MCF 10A (cell line): ENCODE data around the gene HELZ. TPM values are rescaled to one million over a fixed set of nuclear protein-coding genes. Genes with fewer than 3 reads are reported as not detected.

Source experiments
- BruUV-seq: library from RNA; stranded (reverse); fragments of 400-500 nt; replicated peaks from 2 replicates; lab custom pipeline; 2021; lab: Mats Ljungman, UMichigan
- CTCF ChIA-PET: fragments of 300-600 bp; sonication (Branson Sonifier 250); formaldehyde crosslinking; extraction: SDS; loops from one replicate; lab custom pipeline; 2021; ENCODE audit warnings: antibody characterized with exemption, inconsistent platforms; lab: Yijun Ruan, JAX
- POLR2A ChIA-PET: fragments of 300-600, 350-650 bp; sonication (Branson Sonifier 250); formaldehyde crosslinking; extraction: SDS; loops from one replicate; lab custom pipeline; 2020; ENCODE audit warnings: antibody characterized with exemption, inconsistent platforms; lab: Yijun Ruan, JAX
- DNase-seq: peaks from one replicate; pipeline ENCODE4 v3.0.0-alpha.2; 2018; ENCODE audit not compliant: unreplicated experiment
- H3K27ac Mint-ChIP-seq: one replicate; pipeline ENCODE4 v1.8.0; 2022; ENCODE audit warnings: mild to moderate bottlenecking, low read depth, mixed read lengths; ENCODE audit not compliant: unreplicated experiment
- H3K27me3 Mint-ChIP-seq: one replicate; pipeline ENCODE4 v1.8.0; 2022; ENCODE audit warnings: mixed read lengths; ENCODE audit not compliant: insufficient read depth, unreplicated experiment
- H3K36me3 Mint-ChIP-seq: one replicate; pipeline ENCODE4 v1.8.0; 2022; ENCODE audit warnings: mild to moderate bottlenecking, moderate library complexity, mixed read lengths; ENCODE audit not compliant: insufficient read depth, unreplicated experiment
- H3K4me1 Mint-ChIP-seq: one replicate; pipeline ENCODE4 v1.8.0; 2022; ENCODE audit warnings: mixed read lengths; ENCODE audit not compliant: insufficient read depth, unreplicated experiment
- H3K4me3 Mint-ChIP-seq: one replicate; pipeline ENCODE4 v1.8.0; 2022; ENCODE audit warnings: mild to moderate bottlenecking, moderate library complexity, mixed read lengths; ENCODE audit not compliant: unreplicated experiment
- H3K9me3 Mint-ChIP-seq: one replicate; pipeline ENCODE4 v1.8.0; 2022; ENCODE audit warnings: mixed read lengths; ENCODE audit not compliant: unreplicated experiment
- intact Hi-C: fragments of 100-400 bp; cut with micrococcal nuclease; formaldehyde crosslinking; loops from 2 replicates; pipeline ENCODE4 v1.14.1; 2022
- total RNA-seq: library from RNA; stranded (reverse); gene quantifications from 2 replicates; pipeline ENCODE4 v1.2.3, GENCODE V29; 2022
- TF ChIP-seq, protein P1 (sequence below): fragments of 200-600 bp; IDR thresholded peaks from one replicate; pipeline ENCODE4 v1.8.0; 2022; ENCODE audit warnings: antibody characterized with exemption, mild to moderate bottlenecking; ENCODE audit not compliant: unreplicated experiment

HELZ gene
- total RNA-seq, 1 experiment from 2014 or later: 71.7 TPM

DNA sequence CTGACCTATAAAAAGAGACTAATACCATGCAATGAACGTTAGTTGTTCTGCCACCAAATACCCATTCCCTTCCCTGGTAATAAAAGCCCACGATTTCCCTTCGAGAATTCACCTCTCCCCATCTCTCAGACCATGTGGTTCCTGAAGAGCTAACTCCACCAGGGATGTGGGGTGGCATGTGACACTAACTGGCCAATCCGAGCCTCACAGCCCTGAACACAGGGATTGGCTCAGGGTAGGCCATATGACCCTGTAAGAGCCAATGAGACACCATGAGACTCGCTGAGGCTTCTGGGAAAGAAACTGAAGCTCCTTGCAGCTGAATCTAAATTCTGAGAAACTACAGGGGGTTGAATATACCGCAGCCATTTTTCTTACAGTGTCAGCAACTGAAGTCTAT lies 21.1 kb downstream of the HELZ start:
- peaks cover 30% of the 10 kb centered on the region for H3K4me1 Mint-ChIP-seq
- no peak overlapping the region for H3K4me3 Mint-ChIP-seq
- ChIA-PET CTCF (interaction anchor here (0.7 to 2.0 kb wide), 3 partner anchors 16 to 70 kb away, joined by 3 to 11 read pairs (median 5); no protein-coding TSS in a partner anchor), POLR2A (interaction anchor here (0.8 to 2.2 kb wide), 4 partner anchors 16 to 605 kb away, joined by 3 to 7 read pairs (median 5); partner anchors contain the start of gene HELZ)
- BruUV-seq: no TSS peak
- intact Hi-C loops: no loop called here
- no peaks in the 10 kb centered on the region for H3K27me3 Mint-ChIP-seq
- no peak overlapping the region for H3K27ac Mint-ChIP-seq
- H3K36me3 Mint-ChIP-seq: peaks cover 72% of the 10 kb centered on the region
- no peak for DNase-seq
- TF ChIP-seq, protein P1, sequence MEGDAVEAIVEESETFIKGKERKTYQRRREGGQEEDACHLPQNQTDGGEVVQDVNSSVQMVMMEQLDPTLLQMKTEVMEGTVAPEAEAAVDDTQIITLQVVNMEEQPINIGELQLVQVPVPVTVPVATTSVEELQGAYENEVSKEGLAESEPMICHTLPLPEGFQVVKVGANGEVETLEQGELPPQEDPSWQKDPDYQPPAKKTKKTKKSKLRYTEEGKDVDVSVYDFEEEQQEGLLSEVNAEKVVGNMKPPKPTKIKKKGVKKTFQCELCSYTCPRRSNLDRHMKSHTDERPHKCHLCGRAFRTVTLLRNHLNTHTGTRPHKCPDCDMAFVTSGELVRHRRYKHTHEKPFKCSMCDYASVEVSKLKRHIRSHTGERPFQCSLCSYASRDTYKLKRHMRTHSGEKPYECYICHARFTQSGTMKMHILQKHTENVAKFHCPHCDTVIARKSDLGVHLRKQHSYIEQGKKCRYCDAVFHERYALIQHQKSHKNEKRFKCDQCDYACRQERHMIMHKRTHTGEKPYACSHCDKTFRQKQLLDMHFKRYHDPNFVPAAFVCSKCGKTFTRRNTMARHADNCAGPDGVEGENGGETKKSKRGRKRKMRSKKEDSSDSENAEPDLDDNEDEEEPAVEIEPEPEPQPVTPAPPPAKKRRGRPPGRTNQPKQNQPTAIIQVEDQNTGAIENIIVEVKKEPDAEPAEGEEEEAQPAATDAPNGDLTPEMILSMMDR: no peak
- H3K9me3 Mint-ChIP-seq: no peaks in the 10 kb centered on the region

DNA sequence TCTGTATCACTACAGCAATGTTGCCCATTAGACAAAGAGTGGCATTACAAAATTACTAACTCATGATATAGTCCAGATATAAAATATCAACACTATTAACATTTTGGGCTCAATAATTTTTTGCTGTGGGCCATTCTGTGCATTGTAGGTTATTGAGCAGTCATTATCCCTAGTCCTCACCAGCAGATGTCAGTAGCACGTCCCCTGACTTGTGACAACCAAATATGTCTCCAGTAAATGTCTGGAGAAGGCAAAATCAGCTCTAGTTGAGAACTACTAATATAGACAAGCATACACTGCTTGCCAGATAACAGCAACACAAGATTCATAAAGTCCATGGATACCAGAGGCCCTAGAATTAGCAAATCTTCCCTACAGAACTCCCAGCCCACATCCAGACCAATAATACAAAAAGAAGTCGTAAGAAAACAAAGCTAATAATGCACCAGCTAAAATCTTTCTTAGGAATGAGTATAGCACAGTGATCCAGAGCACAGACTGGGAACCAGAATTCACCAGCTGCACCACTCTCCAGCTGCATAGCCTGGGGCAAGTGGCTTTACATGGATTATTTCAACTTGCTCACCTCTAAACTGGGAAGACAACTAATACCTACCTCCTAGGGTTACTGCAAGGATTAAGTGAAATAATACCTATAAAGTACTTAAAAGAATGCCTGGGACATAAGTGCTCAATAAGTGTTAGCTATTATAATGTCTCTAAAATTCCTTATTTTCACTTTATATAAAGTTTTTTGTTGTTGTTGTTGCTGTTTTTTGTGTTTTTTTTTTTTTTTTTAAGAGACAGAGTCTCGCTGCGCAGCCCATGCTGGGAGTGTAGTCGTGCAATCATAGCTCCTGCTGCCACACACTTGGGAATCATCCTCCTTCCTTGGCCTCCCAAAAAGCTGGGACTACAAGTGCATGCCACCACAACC lies 23.7 kb downstream of the HELZ start:
- no TSS peak for BruUV-seq
- intact Hi-C loops: loop anchor here (1.0 kb wide), 1 partner anchor 72 kb away; no protein-coding TSS in a partner anchor
- peaks cover 52% of the 10 kb centered on the region for H3K36me3 Mint-ChIP-seq
- peak; percentile 65 for DNase-seq
- no peak overlapping the region for H3K27ac Mint-ChIP-seq
- H3K27me3 Mint-ChIP-seq: no peaks in the 10 kb centered on the region
- POLR2A ChIA-PET: interaction anchor here (0.5 to 2.7 kb wide), 16 partner anchors 8 to 1026 kb away, joined by 3 to 20 read pairs (median 5); partner anchors contain the start of genes AMZ2 and HELZ
- H3K4me1 Mint-ChIP-seq: peaks cover 33% of the 10 kb centered on the region
- no peak overlapping the region for H3K4me3 Mint-ChIP-seq
- CTCF ChIA-PET: interaction anchor here (0.6 to 8.3 kb wide), 36 partner anchors 9 to 514 kb away, joined by 3 to 95 read pairs (median 4); no protein-coding TSS in a partner anchor
- TF ChIP-seq, protein P1: peak; percentile 47
- H3K9me3 Mint-ChIP-seq: no peaks in the 10 kb centered on the region

DNA sequence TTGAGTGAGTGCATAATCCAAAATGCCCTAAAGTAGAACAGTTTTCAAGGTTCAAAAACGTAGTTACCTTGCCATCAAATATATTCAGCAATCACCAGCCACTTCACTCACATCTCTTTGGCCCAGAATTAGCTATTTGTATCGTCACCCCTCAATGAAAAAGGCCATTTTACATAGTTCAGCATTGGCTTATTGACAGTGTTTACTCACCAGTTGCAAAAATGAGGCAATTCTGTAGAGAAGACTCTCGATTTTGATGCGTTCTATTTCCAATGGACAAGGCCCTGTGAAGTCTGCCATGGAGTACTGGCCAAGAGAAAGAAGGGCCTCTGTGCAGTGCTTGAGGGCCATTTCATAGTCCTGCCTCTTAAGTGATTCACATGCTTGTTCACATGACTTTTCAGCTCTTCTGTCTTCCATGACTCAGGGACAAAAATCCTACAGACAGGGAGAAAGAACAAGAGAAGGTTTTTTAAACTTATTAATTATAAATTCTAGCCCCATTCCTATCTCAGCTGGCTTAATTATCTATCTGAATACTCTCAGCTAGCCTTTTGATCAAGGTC lies 26.5 kb downstream of the HELZ start:
- H3K36me3 Mint-ChIP-seq: peaks cover 23% of the 10 kb centered on the region
- H3K27ac Mint-ChIP-seq: no peak overlapping the region
- CTCF ChIA-PET: interaction anchor here (1.1 to 8.3 kb wide), 3 partner anchors 74 to 160 kb away, joined by 3 to 95 read pairs (median 5); no protein-coding TSS in a partner anchor
- TF ChIP-seq, protein P1: no peak
- peaks cover 27% of the 10 kb centered on the region for H3K4me1 Mint-ChIP-seq
- H3K9me3 Mint-ChIP-seq: no peaks in the 10 kb centered on the region
- no peak for DNase-seq
- POLR2A ChIA-PET: interaction anchor here (0.7 to 1.2 kb wide), 3 partner anchors 15 to 63 kb away, joined by 3 read pairs; no protein-coding TSS in a partner anchor
- H3K4me3 Mint-ChIP-seq: no peak overlapping the region
- H3K27me3 Mint-ChIP-seq: no peaks in the 10 kb centered on the region
- no TSS peak for BruUV-seq
- intact Hi-C loops: no loop called here

DNA sequence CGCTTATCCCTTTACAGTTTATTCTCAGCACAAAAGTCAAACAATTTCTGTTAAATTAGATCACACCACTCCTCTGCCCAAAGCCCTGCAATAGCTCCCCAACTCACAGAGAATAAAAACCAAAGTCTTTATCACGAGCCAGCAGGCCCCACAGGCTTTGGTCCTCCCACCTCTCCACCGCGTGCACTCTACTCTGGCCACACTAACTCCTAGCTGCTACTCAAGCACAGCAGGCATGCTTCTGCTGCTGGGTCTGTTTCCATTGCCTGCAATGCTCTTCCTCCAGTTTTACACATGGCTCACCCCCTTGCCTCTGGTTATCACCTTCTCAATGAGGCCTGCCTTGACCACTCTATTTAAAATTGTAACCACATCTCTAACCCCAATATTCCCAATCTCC lies 27.6 kb downstream of the HELZ start:
- CTCF ChIA-PET: interaction anchor here (8.3 kb wide), 1 partner anchor 75 kb away, joined by 95 read pairs; no protein-coding TSS in a partner anchor

More for the DNA sequence above, 27.6 kb downstream of the HELZ start:
- no peak overlapping the region for H3K27ac Mint-ChIP-seq
- TF ChIP-seq, protein P1: no peak
- no peaks in the 10 kb centered on the region for H3K27me3 Mint-ChIP-seq
- BruUV-seq: no TSS peak
- no peak overlapping the region for H3K4me3 Mint-ChIP-seq
- POLR2A ChIA-PET: interaction anchor here (1.1 kb wide), 1 partner anchor 14 kb away, joined by 3 read pairs; no protein-coding TSS in a partner anchor
- H3K9me3 Mint-ChIP-seq: no peaks in the 10 kb centered on the region
- no peak for DNase-seq
- H3K4me1 Mint-ChIP-seq: peaks cover 33% of the 10 kb centered on the region
- intact Hi-C loops: no loop called here
- H3K36me3 Mint-ChIP-seq: peaks cover 20% of the 10 kb centered on the region
